ENCODE results near the gene CHRNA1.

Gene CHRNA1

GRCh38 chr2:174771631-174772471 lies 7.6 kb upstream of the CHRNA1 start:
- H3K9ac ChIP-seq: no peak overlapping the region

GRCh38 chr2:174771136-174771535 lies 6.9 kb upstream of the CHRNA1 start:
- no peak for TF ChIP-seq Cebpa-rat (IDR thresholded peaks at IDR 0.05)
- H4K20me1 ChIP-seq: peaks cover 0 to 5% (median 0%) of the 10 kb centered on the region in 11 experiments; a peak in 2 of 22 replicates
- no peak overlapping the region for H3K27ac ChIP-seq
- H3K9ac ChIP-seq: no peak overlapping the region
- H3K4me3 ChIP-seq: no peak overlapping the region
- no peaks in the 10 kb centered on the region for H3K36me3 ChIP-seq
- peaks cover 0 to 76% (median 0%) of the 10 kb centered on the region in 11 experiments; a peak in 7 of 22 replicates for H3K27me3 ChIP-seq
- H3K9me3 ChIP-seq (replicated peaks in 1 of 11): no peaks in the 10 kb centered on the region
- H3K4me2 ChIP-seq: 0 out of 22 replicates have a peak overlapping the region, but pooled peaks of 1 of the 11 experiments have one; percentile 3
- peaks cover 0 to 27% (median 9%) of the 10 kb centered on the region in 10 experiments; a peak in 13 of 20 replicates for H3K4me1 ChIP-seq

More at GRCh38 chr2:174771631-174772471, 7.6 kb upstream of the CHRNA1 start:
- Histone ChIP-seq H3K27me3 (peaks cover 0 to 72% (median 0%) of the 10 kb centered on the region in 11 experiments; a peak in 7 of 22 replicates), H3K27ac (no peak overlapping the region), H3K36me3 (no peaks in the 10 kb centered on the region), H3K9me3 (replicated peaks in 1 of 11) (no peaks in the 10 kb centered on the region), H3K4me1 (peaks cover 0 to 31% (median 13%) of the 10 kb centered on the region in 10 experiments; a peak in 14 of 20 replicates), H3K4me3 (no peak overlapping the region), H4K20me1 (peaks cover 0 to 1% (median 0%) of the 10 kb centered on the region in 11 experiments; a peak in 2 of 22 replicates), H3K4me2 (peak overlapping the region in 4 of 11 experiments; percentile 2 to 36 (median 10); a peak in 1 of 22 replicates)
- no peak for TF ChIP-seq Cebpa-rat (IDR thresholded peaks at IDR 0.05)

- Histone ChIP-seq H3K9me3 (replicated peaks in 1 of 11) (no peaks in the 10 kb centered on the region), H3K4me1 (peaks cover 12 to 38% (median 18%) of the 10 kb centered on the region in 10 experiments), H3K4me3 (no peak overlapping the region), H3K9ac (no peak overlapping the region), H4K20me1 (peaks cover 0 to 23% (median 0%) of the 10 kb centered on the region in 11 experiments; a peak in 4 of 22 replicates), H3K27ac (no peak overlapping the region), H3K36me3 (no peaks in the 10 kb centered on the region), H3K4me2 (no peak overlapping the region), H3K27me3 (peaks cover 0 to 86% (median 0%) of the 10 kb centered on the region in 11 experiments; a peak in 7 of 22 replicates)
- no peak for TF ChIP-seq Cebpa-rat (IDR thresholded peaks at IDR 0.05)
Measured at GRCh38 chr2:174768557-174768956, 4.3 kb upstream of the CHRNA1 start.

GRCh38 chr2:174766271-174766670 lies 2.0 kb upstream of the CHRNA1 start:
- H4K20me1 ChIP-seq: peaks cover 0 to 23% (median 0%) of the 10 kb centered on the region in 11 experiments; a peak in 4 of 22 replicates
- peaks cover 0 to 89% (median 0%) of the 10 kb centered on the region in 11 experiments; a peak in 7 of 22 replicates for H3K27me3 ChIP-seq
- no peaks in the 10 kb centered on the region for H3K36me3 ChIP-seq
- no peak for TF ChIP-seq Cebpa-rat (IDR thresholded peaks at IDR 0.05)
- no peak overlapping the region for H3K27ac ChIP-seq
- peaks cover 12 to 50% (median 41%) of the 10 kb centered on the region in 10 experiments for H3K4me1 ChIP-seq
- H3K9ac ChIP-seq: no peak overlapping the region
- H3K4me3 ChIP-seq: no peak overlapping the region
- H3K4me2 ChIP-seq: peak overlapping the region in 2 of 11 experiments; percentile 15 to 35; a peak in 2 of 22 replicates
- H3K9me3 ChIP-seq (replicated peaks in 1 of 11): no peaks in the 10 kb centered on the region

GRCh38 chr2:174765576-174765975 lies 1.3 kb upstream of the CHRNA1 start:
- peak overlapping the region in 3 of 11 experiments; percentile 53 to 72 (median 59); a peak in 2 of 22 replicates for H3K4me2 ChIP-seq
- peaks cover 0 to 23% (median 0%) of the 10 kb centered on the region in 11 experiments; a peak in 4 of 22 replicates for H4K20me1 ChIP-seq
- no peaks in the 10 kb centered on the region for H3K36me3 ChIP-seq
- TF ChIP-seq Cebpa-rat (IDR thresholded peaks at IDR 0.05): no peak
- peaks cover 0 to 94% (median 0%) of the 10 kb centered on the region in 11 experiments; a peak in 7 of 22 replicates for H3K27me3 ChIP-seq
- H3K4me3 ChIP-seq: no peak overlapping the region
- H3K9ac ChIP-seq: no peak overlapping the region
- peaks cover 12 to 52% (median 41%) of the 10 kb centered on the region in 10 experiments for H3K4me1 ChIP-seq
- no peak overlapping the region for H3K27ac ChIP-seq
- H3K9me3 ChIP-seq (replicated peaks in 1 of 11): no peaks in the 10 kb centered on the region

- Histone ChIP-seq H3K4me2 (peak overlapping the region; percentile 47 to 86 (median 62); a peak in 20 of 22 replicates), H3K9me3 (replicated peaks in 1 of 11) (no peaks in the 10 kb centered on the region), H4K20me1 (peaks cover 0 to 23% (median 0%) of the 10 kb centered on the region in 11 experiments; a peak in 4 of 22 replicates), H3K4me3 (no peak overlapping the region), H3K4me1 (peaks cover 12 to 57% (median 41%) of the 10 kb centered on the region in 10 experiments), H3K27me3 (peaks cover 0 to 94% (median 0%) of the 10 kb centered on the region in 11 experiments; a peak in 7 of 22 replicates), H3K9ac (no peak overlapping the region), H3K36me3 (no peaks in the 10 kb centered on the region), H3K27ac (0 out of 22 replicates have a peak overlapping the region, but pooled peaks of 1 of the 11 experiments have one; percentile 27)
- TF ChIP-seq Cebpa-rat (IDR thresholded peaks at IDR 0.05): no peak
Measured at GRCh38 chr2:174763780-174764179, 492 bp downstream of the CHRNA1 start.

GRCh38 chr2:174762464-174762863 lies 1.8 kb downstream of the CHRNA1 start:
- Histone ChIP-seq H3K9me3 (replicated peaks in 1 of 11) (no peaks in the 10 kb centered on the region), H3K4me3 (no peak overlapping the region), H3K9ac (no peak overlapping the region), H3K36me3 (no peaks in the 10 kb centered on the region), H3K27ac (no peak overlapping the region), H3K4me2 (peak overlapping the region in 8 of 11 experiments; percentile 21 to 86 (median 56); a peak in 15 of 22 replicates), H3K27me3 (peaks cover 0 to 100% (median 0%) of the 10 kb centered on the region in 11 experiments; a peak in 7 of 22 replicates), H4K20me1 (peaks cover 0 to 23% (median 0%) of the 10 kb centered on the region in 11 experiments; a peak in 4 of 22 replicates), H3K4me1 (peaks cover 12 to 57% (median 41%) of the 10 kb centered on the region in 10 experiments)
- TF ChIP-seq Cebpa-rat (IDR thresholded peaks at IDR 0.05): no peak

GRCh38 chr2:174761837-174762236 lies 2.4 kb downstream of the CHRNA1 start:
- Histone ChIP-seq H3K27me3 (peaks cover 0 to 100% (median 0%) of the 10 kb centered on the region in 11 experiments; a peak in 7 of 22 replicates), H3K9ac (no peak overlapping the region), H3K27ac (no peak overlapping the region), H3K4me2 (peak overlapping the region in 8 of 11 experiments; percentile 24 to 86 (median 56); a peak in 13 of 22 replicates), H3K4me3 (no peak overlapping the region), H3K9me3 (replicated peaks in 1 of 11) (no peaks in the 10 kb centered on the region), H3K36me3 (no peaks in the 10 kb centered on the region), H3K4me1 (peaks cover 12 to 53% (median 40%) of the 10 kb centered on the region in 10 experiments), H4K20me1 (peaks cover 0 to 21% (median 0%) of the 10 kb centered on the region in 11 experiments; a peak in 4 of 22 replicates)
- TF ChIP-seq Cebpa-rat (IDR thresholded peaks at IDR 0.05): no peak
